Tibial artery (tissue), 4 donors: Measurements from ENCODE around the gene GAPDHS.

Source experiments
- DNase-seq, 2 donors: peaks; one replicate each; pipeline ENCODE4 v3.0.0-alpha.2; 2019
- H3K27ac ChIP-seq, 2 donors: fragments of 200-600 bp; sonication (generic) in 1 of 2; 1 replicate in 1 of 2; 2 replicates in 1 of 2; pipeline ENCODE4 v1.5.1; 2018 to 2019; ENCODE audit warnings: mild to moderate bottlenecking in 1 of 2
- H3K27me3 ChIP-seq, 2 donors: fragments of 200-600 bp; sonication (generic) in 1 of 2; one replicate each; pipeline versions ENCODE4 v1.5.1 to v1.6.0; 2016 to 2019
- H3K36me3 ChIP-seq, 3 donors: fragments of 200-600 bp; sonication (generic) in 2 of 3; one replicate each; pipeline ENCODE4 v1.5.1; 2016 to 2019; ENCODE audit warnings: mild to moderate bottlenecking in 2 of 3
- H3K4me1 ChIP-seq, 4 donors: fragments of 200-600 bp; sonication (generic) in 2 of 4; 1 replicate in 3 of 4; 2 replicates in 1 of 4; pipeline ENCODE4 v1.5.1; 2016 to 2019
- H3K4me3 ChIP-seq, 2 donors: fragments of 200-600 bp; sonication (generic) in 1 of 2; 1 replicate in 1 of 2; 2 replicates in 1 of 2; pipeline ENCODE4 v1.5.1; 2018 to 2019; ENCODE audit warnings: mild to moderate bottlenecking in 2 of 2
- H3K9me3 ChIP-seq, 3 donors: fragments of 200-600 bp; sonication (generic) in 1 of 3; one replicate each; pipeline ENCODE4 v1.5.1; 2016 to 2019
- intact Hi-C: fragments of 100-400 bp; cut with DNase I; formaldehyde crosslinking; loops from one replicate; pipeline ENCODE4 v1.15.0; 2023; ENCODE audit warnings: low total_unique reads
- TF ChIP-seq, protein P1 (sequence below), 2 experiments: fragments of 200-600 bp in 1 of 2; fragments of 450-650 bp in 1 of 2; IDR thresholded peaks; one replicate each; pipeline ENCODE4 v1.5.1; 2017 to 2019; ENCODE audit warnings: antibody characterized with exemption in 2 of 2, mild to moderate bottlenecking in 1 of 2, moderate library complexity in 1 of 2

The GAPDHS gene

GRCh38 chr19:35560271-35560670, 27.0 kb downstream of the GAPDHS start:
- no peak overlapping the region for H3K27ac ChIP-seq
- DNase-seq: no peak
- TF ChIP-seq, protein P1, sequence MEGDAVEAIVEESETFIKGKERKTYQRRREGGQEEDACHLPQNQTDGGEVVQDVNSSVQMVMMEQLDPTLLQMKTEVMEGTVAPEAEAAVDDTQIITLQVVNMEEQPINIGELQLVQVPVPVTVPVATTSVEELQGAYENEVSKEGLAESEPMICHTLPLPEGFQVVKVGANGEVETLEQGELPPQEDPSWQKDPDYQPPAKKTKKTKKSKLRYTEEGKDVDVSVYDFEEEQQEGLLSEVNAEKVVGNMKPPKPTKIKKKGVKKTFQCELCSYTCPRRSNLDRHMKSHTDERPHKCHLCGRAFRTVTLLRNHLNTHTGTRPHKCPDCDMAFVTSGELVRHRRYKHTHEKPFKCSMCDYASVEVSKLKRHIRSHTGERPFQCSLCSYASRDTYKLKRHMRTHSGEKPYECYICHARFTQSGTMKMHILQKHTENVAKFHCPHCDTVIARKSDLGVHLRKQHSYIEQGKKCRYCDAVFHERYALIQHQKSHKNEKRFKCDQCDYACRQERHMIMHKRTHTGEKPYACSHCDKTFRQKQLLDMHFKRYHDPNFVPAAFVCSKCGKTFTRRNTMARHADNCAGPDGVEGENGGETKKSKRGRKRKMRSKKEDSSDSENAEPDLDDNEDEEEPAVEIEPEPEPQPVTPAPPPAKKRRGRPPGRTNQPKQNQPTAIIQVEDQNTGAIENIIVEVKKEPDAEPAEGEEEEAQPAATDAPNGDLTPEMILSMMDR (IDR thresholded peaks at IDR 0.05): no peak
- no peak overlapping the region for H3K4me3 ChIP-seq
- intact Hi-C loops: no loop called here
- peaks cover 0 to 12% (median 9%) of the 10 kb centered on the region in 4 donors for H3K4me1 ChIP-seq
- H3K9me3 ChIP-seq: no peaks in the 10 kb centered on the region
- H3K27me3 ChIP-seq: peaks cover 0 to 73% of the 10 kb centered on the region in 2 donors
- no peaks in the 10 kb centered on the region for H3K36me3 ChIP-seq

DNA sequence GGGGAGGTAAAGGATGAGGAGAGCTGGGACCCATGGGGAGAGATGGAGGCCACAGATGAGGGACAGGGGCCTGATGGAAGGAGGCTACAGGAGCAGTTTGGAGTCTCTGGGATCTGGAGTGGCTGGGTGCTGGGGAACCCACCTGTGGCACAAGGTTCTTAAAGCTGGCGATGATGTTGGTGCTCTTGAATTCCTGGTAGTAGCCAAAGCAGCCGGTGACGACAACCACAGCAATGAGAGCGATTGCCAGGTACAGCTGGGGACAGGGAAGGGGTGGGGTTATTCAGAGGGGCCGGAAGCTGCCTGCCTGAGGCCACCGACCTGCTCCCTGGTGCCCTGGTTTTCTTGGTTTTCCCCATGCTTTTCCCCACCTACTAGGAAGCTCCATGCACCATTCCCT, 27.4 kb downstream of the GAPDHS start:
- no peak overlapping the region for H3K27ac ChIP-seq
- intact Hi-C loops: no loop called here

GRCh38 chr19:35561436-35561835, 28.2 kb downstream of the GAPDHS start:
- Histone ChIP-seq H3K4me3 (no peak overlapping the region), H3K36me3 (no peaks in the 10 kb centered on the region), H3K27me3 (peaks cover 0 to 72% of the 10 kb centered on the region in 2 donors), H3K27ac (no peak overlapping the region), H3K9me3 (no peaks in the 10 kb centered on the region), H3K4me1 (peaks cover 0 to 12% (median 9%) of the 10 kb centered on the region in 4 donors)
- intact Hi-C loops: no loop called here
- TF ChIP-seq, protein P1 (IDR thresholded peaks at IDR 0.05): no peak
- DNase-seq: no peak

More for the DNA sequence above, 27.4 kb downstream of the GAPDHS start:
- no peak for DNase-seq
- H3K4me3 ChIP-seq: no peak overlapping the region
- TF ChIP-seq, protein P1 (IDR thresholded peaks at IDR 0.05): no peak
- no peaks in the 10 kb centered on the region for H3K36me3 ChIP-seq
- H3K27me3 ChIP-seq: peaks cover 0 to 72% of the 10 kb centered on the region in 2 donors
- peaks cover 0 to 12% (median 9%) of the 10 kb centered on the region in 4 donors for H3K4me1 ChIP-seq
- no peaks in the 10 kb centered on the region for H3K9me3 ChIP-seq

GRCh38 chr19:35562336-35562735, 29.1 kb downstream of the GAPDHS start:
- Histone ChIP-seq H3K27ac (no peak overlapping the region), H3K36me3 (no peaks in the 10 kb centered on the region), H3K4me3 (no peak overlapping the region), H3K27me3 (peaks cover 0 to 71% of the 10 kb centered on the region in 2 donors), H3K9me3 (no peaks in the 10 kb centered on the region), H3K4me1 (peaks cover 0 to 12% (median 9%) of the 10 kb centered on the region in 4 donors)
- DNase-seq: no peak
- TF ChIP-seq, protein P1 (IDR thresholded peaks at IDR 0.05): no peak
- intact Hi-C loops: no loop called here

DNA sequence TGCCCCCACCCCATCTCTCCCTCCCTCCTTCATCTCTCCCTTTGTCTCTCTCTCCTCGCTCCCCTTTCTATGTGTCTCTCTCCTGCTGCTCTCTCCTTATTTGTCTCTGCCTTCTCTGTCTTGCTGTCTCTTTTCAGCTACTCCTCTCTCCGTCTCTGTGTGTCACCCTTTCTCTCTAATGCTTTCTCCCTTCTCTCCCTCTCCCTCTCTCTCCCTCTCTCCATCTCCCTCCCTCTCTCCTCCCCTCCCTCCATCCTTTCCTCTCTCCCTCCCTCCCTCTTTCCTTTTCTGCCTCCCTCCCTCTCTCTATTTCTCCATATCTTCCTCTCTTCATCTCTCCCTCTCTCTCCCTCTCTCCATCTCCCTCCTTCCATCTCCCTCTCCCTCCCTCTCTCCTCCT, 29.5 kb downstream of the GAPDHS start:
- H3K4me1 ChIP-seq: peaks cover 0 to 9% (median 7%) of the 10 kb centered on the region in 4 donors
- H3K36me3 ChIP-seq: no peaks in the 10 kb centered on the region
- peaks cover 0 to 67% of the 10 kb centered on the region in 2 donors for H3K27me3 ChIP-seq
- no peak for DNase-seq
- H3K9me3 ChIP-seq: no peaks in the 10 kb centered on the region
- no peak overlapping the region for H3K27ac ChIP-seq
- intact Hi-C loops: no loop called here
- TF ChIP-seq, protein P1 (IDR thresholded peaks at IDR 0.05): no peak
- no peak overlapping the region for H3K4me3 ChIP-seq
